Right ventricle myocardium superior (tissue), 1 donor: ENCODE measurements around the gene ZNF444. TPM values are rescaled to one million over a fixed set of nuclear protein-coding genes. Genes with fewer than 3 reads are reported as not detected.
"Not testable (repeated sequence)": the region's sequence is repeated elsewhere in the genome, so short reads cannot be mapped to it uniquely, and the experiment has no call there.

ENCODE experiments used
- ATAC-seq: fragments of 200-7000 bp; cut with Tn5 transposase; one replicate; pipeline ENCODE4 v1.9.1; 2020; ENCODE audit warnings: mild to moderate bottlenecking; ENCODE audit not compliant: poor library complexity
- DNase-seq: peaks from one replicate; pipeline ENCODE4 v3.0.0-alpha.2; 2020
- intact Hi-C: fragments of 100-400 bp; cut with DNase I; formaldehyde crosslinking; loops from one replicate; pipeline ENCODE4 v1.11.2; 2022
- total RNA-seq: library from RNA; stranded (reverse); fragmentation: NEBNext Ultra II Directional; extraction: Animal tissue kit (Norgen Biotek cat#: 25700); gene quantifications from one replicate; pipeline ENCODE4 v1.2.1, GENCODE V29; 2021
- donor health status: DM: no; HTN: yes; CAD: no; lungs with severe emphysema.

ZNF444 gene
- total RNA-seq, 1 donor from 2014 or later, result 26.7 TPM

- DNase-seq, result no peak
- intact Hi-C loops, result no loop called here
- ATAC-seq, result no peak
These were observed 58.6 kb downstream of the ZNF444 start for GRCh38 chr19:56199687-56200086.

GRCh38 chr19:56201973-56202372 lies 60.9 kb downstream of the ZNF444 start, which contains the start of gene ZSCAN5C:
Gene ZSCAN5C, plus strand, starts transcription at chr19:56202273. Its CDS starts 3,641 bp downstream, at chr19:56205914.
- intact Hi-C loops, result no loop called here
- DNase-seq (no peak), ATAC-seq (no peak)

GRCh38 chr19:56207581-56207980 lies 66.5 kb downstream of the ZNF444 start:
- intact Hi-C loops, ATAC-seq, DNase-seq: not testable (repeated sequence)

GRCh38 chr19:56209091-56209490 lies 68.0 kb downstream of the ZNF444 start:
- intact Hi-C loops, result no loop called here
- DNase-seq (no peak), ATAC-seq (no peak)

GRCh38 chr19:56210036-56210435 lies 68.9 kb downstream of the ZNF444 start:
- ATAC-seq, intact Hi-C loops, DNase-seq: not testable (repeated sequence)

Other genes starting within 250 kb of the ZNF444 start
- not detected for gene NLRP13, start 209.0 kb upstream of the ZNF444 start, total RNA-seq
- gene NLRP8, start 193.5 kb upstream of the ZNF444 start, total RNA-seq, result not detected
- not detected for gene NLRP5, start 154.5 kb upstream of the ZNF444 start, total RNA-seq
- 33.9 TPM for gene ZNF787, start 20.0 kb upstream of the ZNF444 start, total RNA-seq
- not detected for gene GALP, start 34.7 kb downstream of the ZNF444 start, total RNA-seq
- not detected for gene ZSCAN5B, start 56.5 kb downstream of the ZNF444 start, total RNA-seq
- gene ZSCAN5C, start 61.0 kb downstream of the ZNF444 start, total RNA-seq, result not detected
- gene EDDM13, start 131.5 kb downstream of the ZNF444 start, total RNA-seq, result not detected
- gene ZSCAN5A, start 173.6 kb downstream of the ZNF444 start, total RNA-seq, result 16.0 TPM